ENCODE results near the gene SNX27. TPM values are rescaled to one million over a fixed set of nuclear protein-coding genes. Genes with fewer than 3 reads are reported as not detected.

The SNX27 gene
- total RNA-seq = 10 to 100 TPM; 13.9 to 38.7 (median 31.0) TPM

DNA sequence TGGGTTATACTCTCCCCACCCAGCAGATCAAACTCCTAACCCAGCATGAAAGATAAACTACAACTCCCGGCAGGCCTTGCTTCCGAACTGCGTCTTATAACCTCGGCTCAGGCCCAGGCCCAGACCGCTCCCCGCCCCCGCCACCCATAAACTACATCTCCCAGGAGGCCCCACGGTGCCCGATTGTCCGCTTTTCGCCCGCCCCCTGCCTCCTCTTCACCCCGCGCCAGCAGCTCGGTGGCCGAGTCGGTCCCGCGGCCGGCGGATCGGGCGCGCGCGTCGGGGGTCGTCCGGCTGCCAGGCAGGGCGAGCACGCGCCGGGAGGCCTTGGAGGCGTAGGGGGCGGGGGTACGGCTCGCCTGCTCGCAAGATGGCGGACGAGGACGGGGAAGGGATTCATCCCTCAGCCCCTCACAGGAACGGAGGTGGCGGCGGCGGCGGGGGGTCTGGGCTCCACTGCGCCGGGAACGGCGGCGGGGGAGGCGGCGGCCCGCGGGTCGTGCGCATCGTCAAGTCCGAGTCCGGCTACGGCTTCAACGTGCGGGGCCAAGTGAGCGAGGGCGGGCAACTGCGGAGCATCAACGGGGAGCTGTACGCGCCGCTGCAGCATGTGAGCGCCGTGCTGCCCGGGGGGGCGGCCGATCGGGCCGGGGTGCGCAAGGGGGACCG is at the start of gene SNX27:
TSS of gene SNX27 (plus strand) at position 219 of the 669 bp plus-strand sequence. CDS start at position 371, 152 bp downstream.
- H3K27ac ChIP-seq = peak within 1 kb of the TSS; percentile 83 to 84
- H3K4me1 ChIP-seq (replicated peaks in 1 of 2) = peaks cover 3 to 8% of the 10 kb centered on the region in 2 donors
- ATAC-seq (replicated peaks in 6 of 8) = peak; percentile 84 to 95 (median 92)
- H3K4me3 ChIP-seq = peak within 1 kb of the TSS; percentile 79 to 98 (median 87)
- WGBS, 10 experiments = 0% methylated on average over 1 to 2 of the region's 79 CpGs; no CpG with 5 or more reads in 8 of the 10 experiments
- in situ Hi-C loops (cut with MboI; ENCODE audit: low pct_unique_long_range_greater_than_20kb in 2 of 9, low sequenced_read_pairs in 9 of 9, unreplicated experiment in 9 of 9) = no loop called here

- no peak overlapping the region for H3K4me3 ChIP-seq
- in situ Hi-C loops (cut with MboI; ENCODE audit: low pct_unique_long_range_greater_than_20kb in 2 of 9, low sequenced_read_pairs in 9 of 9, unreplicated experiment in 9 of 9) = no loop called here
- peaks cover 0 to 8% of the 10 kb centered on the region in 2 donors for H3K4me1 ChIP-seq (replicated peaks in 1 of 2)
- no peak overlapping the region for H3K27ac ChIP-seq
- WGBS, 10 experiments = 71 to 100% (median 100%) methylated on average over 1 of the region's 1 CpG; no CpG with 5 or more reads in 7 of the 10 experiments
- ATAC-seq (replicated peaks in 6 of 8) = no peak
Measured at GRCh38 chr1:151562661-151563060, 49.2 kb upstream of the SNX27 start.

GRCh38 chr1:151563376-151563775 is 48.5 kb upstream of the SNX27 start:
- no peak for ATAC-seq (replicated peaks in 6 of 8)
- H3K27ac ChIP-seq = no peak overlapping the region
- WGBS, 10 experiments = 0 to 93% (median 60%) methylated on average over 1 to 2 of the region's 2 CpGs
- in situ Hi-C loops (cut with MboI; ENCODE audit: low pct_unique_long_range_greater_than_20kb in 2 of 9, low sequenced_read_pairs in 9 of 9, unreplicated experiment in 9 of 9) = no loop called here
- H3K4me3 ChIP-seq = no peak overlapping the region
- peaks cover 0 to 8% of the 10 kb centered on the region in 2 donors for H3K4me1 ChIP-seq (replicated peaks in 1 of 2)

DNA sequence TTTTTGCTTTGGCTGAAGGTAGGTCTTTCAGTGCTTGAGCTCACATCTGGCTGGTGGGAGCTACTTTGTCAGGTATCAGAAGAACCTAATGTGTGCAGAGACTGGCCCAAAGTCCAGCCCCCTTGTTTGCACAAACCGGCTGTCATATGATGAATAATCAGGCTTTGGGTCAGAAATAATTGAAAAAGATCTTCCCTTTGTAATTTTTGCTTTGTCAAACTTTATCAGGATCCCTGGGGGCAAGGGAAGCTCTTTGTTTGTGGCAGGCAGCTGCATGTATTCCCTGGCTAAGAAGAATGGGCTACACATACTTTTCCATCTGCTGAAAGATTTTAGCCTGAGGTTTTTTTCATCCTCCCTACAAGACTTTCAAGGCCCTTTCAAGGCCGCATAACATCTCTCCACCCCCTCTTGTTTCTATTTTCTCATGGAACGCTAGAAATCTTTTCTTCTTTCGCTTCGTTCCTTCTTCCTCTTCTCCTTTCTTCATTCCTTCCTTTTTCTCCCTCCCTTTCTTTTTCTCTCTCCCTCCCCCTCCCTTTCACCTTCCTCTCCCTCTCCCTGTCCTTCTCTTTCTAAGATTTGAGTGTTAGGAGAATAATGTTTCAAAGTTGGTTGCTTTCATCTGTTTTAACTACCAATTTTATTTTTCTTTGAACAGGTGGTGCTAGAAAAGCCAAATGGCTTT is 46.2 kb upstream of the SNX27 start:
- ATAC-seq (replicated peaks in 6 of 8) = peak in 5 of 8 experiments; percentile 23 to 50 (median 43)
- in situ Hi-C loops (cut with MboI; ENCODE audit: low pct_unique_long_range_greater_than_20kb in 2 of 9, low sequenced_read_pairs in 9 of 9, unreplicated experiment in 9 of 9) = no loop called here
- H3K4me3 ChIP-seq = no peak overlapping the region
- no peak overlapping the region for H3K27ac ChIP-seq
- WGBS, 10 experiments = 17 to 82% (median 58%) methylated on average over 1 to 5 of the region's 5 CpGs; no CpG with 5 or more reads in 1 of the 10 experiments
- peaks cover 0 to 8% of the 10 kb centered on the region in 2 donors for H3K4me1 ChIP-seq (replicated peaks in 1 of 2)

DNA sequence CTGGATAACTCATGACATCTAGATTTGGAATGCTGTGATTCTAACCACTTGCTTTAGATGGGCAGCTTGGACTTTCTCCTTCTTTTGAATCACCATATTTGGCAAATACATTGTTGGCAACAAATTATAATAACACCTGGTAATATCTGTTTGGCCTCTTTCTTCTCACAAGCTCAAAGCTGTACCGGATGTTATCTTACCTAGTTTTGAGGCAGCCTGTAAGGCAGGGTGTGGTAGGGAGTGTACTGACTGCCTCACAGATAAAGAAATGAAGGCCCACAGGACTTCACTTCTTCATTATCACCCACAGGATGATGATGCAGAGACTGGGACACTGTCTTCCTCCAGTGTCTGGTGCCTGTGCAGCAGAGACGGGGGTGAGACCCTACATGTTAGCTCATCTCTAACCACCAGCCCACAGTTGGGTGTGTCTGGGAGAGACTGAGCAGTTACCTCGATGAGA is 43.2 kb upstream of the SNX27 start:
- Histone ChIP-seq H3K27ac (no peak overlapping the region), H3K4me1 (replicated peaks in 1 of 2) (peaks cover 0 to 8% of the 10 kb centered on the region in 2 donors), H3K4me3 (no peak overlapping the region)
- in situ Hi-C loops (cut with MboI; ENCODE audit: low pct_unique_long_range_greater_than_20kb in 2 of 9, low sequenced_read_pairs in 9 of 9, unreplicated experiment in 9 of 9) = no loop called here
- ATAC-seq (replicated peaks in 6 of 8) = peak in 1 of 8 experiments; percentile 17
- 57 to 100% (median 83%) methylated on average over 1 to 2 of the region's 3 CpGs; no CpG with 5 or more reads in 3 of the 10 experiments for WGBS, 10 experiments

GRCh38 chr1:151570819-151571218 is 41.0 kb upstream of the SNX27 start:
- in situ Hi-C loops (cut with MboI; ENCODE audit: low pct_unique_long_range_greater_than_20kb in 2 of 9, low sequenced_read_pairs in 9 of 9, unreplicated experiment in 9 of 9) = no loop called here
- WGBS, 10 experiments = 100% methylated on average over 1 of the region's 1 CpG; no CpG with 5 or more reads in 6 of the 10 experiments
- Histone ChIP-seq H3K4me1 (replicated peaks in 1 of 2) (no peaks in the 10 kb centered on the region), H3K4me3 (no peak overlapping the region), H3K27ac (no peak overlapping the region)
- no peak for ATAC-seq (replicated peaks in 6 of 8)

DNA sequence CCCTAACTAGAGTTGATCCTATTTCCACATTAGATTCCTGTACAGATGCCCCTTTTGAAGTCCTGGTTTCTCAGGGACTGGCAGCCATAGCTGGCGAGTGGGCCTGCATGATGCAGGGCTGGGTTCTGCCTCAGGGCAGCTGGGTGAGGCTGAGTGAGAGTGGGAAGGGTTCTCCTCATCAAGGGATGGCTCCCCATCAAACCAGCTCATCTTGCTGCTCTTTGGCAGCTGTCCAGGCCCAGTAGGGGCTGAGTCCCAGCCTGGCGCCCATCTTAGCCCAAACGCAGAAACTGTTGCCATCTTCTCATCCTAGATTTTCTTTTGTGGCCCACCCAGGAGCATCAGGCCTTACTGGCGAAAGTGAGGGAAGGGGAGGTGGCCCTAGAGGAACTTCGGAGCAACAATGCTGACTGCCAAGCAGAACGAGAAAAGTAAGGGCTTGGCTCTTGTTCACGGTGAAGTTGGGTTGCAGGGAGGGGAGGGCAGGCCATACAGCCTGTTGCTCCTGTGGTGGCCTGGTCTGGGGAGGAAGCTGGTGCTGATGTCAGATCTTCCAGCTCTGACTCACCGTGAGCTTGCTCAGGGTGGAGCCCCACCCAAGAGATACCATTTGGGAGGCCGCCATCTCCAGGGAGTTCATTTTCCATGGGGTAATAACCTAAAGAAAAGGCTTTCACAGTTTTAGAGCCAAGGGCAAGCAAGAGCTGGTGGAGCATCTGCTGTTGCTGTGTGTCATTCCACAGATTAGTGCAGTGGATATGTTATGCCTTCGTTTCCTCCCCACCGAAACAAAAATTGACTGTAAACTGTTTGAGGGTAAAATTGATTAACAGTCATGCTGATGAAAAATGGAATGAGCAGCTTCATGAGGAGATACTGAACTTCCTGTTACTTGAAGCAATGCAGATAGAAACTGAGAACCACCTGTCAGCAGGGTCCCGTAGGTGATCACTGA is 37.0 kb upstream of the SNX27 start:
- Histone ChIP-seq H3K27ac (no peak overlapping the region), H3K4me3 (no peak overlapping the region), H3K4me1 (replicated peaks in 1 of 2) (no peaks in the 10 kb centered on the region)
- 48 to 100% (median 93%) methylated on average over 2 to 12 of the region's 12 CpGs; no CpG with 5 or more reads in 2 of the 10 experiments for WGBS, 10 experiments
- peak in 3 of 8 experiments; percentile 58 to 100 (median 99) for ATAC-seq (replicated peaks in 6 of 8)
- in situ Hi-C loops (cut with MboI; ENCODE audit: low pct_unique_long_range_greater_than_20kb in 2 of 9, low sequenced_read_pairs in 9 of 9, unreplicated experiment in 9 of 9) = loop anchor here in 1 of 9 experiments (25.0 kb wide), 1 partner anchor 162 kb away; no protein-coding TSS in a partner anchor

DNA sequence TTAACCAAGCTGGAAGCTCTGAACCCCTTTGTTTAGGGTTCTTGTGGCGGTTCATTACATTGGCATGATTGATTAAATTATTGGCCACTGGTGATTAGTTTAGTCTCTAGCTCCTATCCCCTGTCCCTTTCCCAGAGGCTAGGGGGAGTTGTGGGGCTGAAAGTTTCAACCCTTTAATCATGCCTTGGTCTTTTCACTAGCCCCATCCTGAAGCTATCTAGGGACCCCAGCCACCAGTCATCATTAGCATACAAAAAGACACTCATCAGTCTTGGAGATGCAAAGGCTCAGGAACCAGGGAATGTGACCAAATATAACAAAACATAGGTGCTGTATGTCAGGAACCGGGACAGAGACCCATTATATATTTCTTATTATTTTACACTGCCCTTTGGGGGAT is 34.7 kb upstream of the SNX27 start:
- H3K27ac ChIP-seq = no peak overlapping the region
- 71 to 100% (median 80%) methylated on average over 1 to 2 of the region's 2 CpGs; no CpG with 5 or more reads in 4 of the 10 experiments for WGBS, 10 experiments
- H3K4me1 ChIP-seq (replicated peaks in 1 of 2) = no peaks in the 10 kb centered on the region
- in situ Hi-C loops (cut with MboI; ENCODE audit: low pct_unique_long_range_greater_than_20kb in 2 of 9, low sequenced_read_pairs in 9 of 9, unreplicated experiment in 9 of 9) = loop anchor here in 1 of 9 experiments (25.0 kb wide), 1 partner anchor 160 kb away; no protein-coding TSS in a partner anchor
- ATAC-seq (replicated peaks in 6 of 8) = no peak
- no peak overlapping the region for H3K4me3 ChIP-seq

- no peak overlapping the region for H3K4me3 ChIP-seq
- 100% methylated on average over 1 of the region's 1 CpG; no CpG with 5 or more reads in 3 of the 10 experiments for WGBS, 10 experiments
Measured at GRCh38 chr1:151578941-151579340, 32.9 kb upstream of the SNX27 start.

DNA sequence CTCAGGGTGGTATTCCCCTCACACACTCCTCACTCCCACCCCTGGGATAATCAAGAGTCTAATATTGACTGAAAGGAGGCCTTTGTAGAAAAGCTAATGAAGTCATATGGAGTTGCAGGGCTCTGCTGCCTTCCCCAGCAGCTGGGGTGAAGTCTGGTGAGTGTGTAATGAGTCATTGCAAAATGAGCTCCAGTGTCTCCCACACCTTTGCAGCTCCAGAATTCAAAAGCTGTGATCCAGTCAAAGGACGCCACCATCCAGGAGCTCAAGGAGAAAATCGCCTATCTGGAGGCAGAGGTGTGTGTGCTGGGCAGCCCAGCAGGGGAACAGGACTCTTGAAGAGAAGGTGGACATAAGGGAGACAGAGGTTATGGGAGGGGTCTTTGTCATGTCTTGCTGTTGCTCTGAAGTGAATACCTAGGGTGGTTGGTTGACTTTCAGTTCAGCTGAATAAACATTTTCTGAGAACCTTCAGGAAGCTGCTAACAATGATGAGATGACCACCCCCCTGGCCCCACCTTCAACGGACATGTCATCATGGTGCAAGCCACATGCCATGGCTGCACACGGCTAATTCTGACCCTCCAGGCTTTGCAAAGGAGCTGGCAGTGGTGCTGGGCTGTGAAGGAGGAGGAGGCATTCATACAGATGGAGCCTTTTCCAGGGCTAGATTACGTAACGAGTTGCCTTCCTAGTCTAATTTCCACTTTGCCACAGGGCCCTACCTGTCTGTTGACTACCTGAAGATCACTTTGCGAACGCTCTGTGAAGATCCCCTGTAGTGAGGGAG is 32.2 kb upstream of the SNX27 start:
- Histone ChIP-seq H3K4me3 (no peak overlapping the region), H3K4me1 (replicated peaks in 1 of 2) (no peaks in the 10 kb centered on the region), H3K27ac (no peak overlapping the region)
- peak in 2 of 8 experiments; percentile 17 to 22 for ATAC-seq (replicated peaks in 6 of 8)
- 56 to 100% (median 78%) methylated on average over 1 to 6 of the region's 8 CpGs; no CpG with 5 or more reads in 2 of the 10 experiments for WGBS, 10 experiments
- in situ Hi-C loops (cut with MboI; ENCODE audit: low pct_unique_long_range_greater_than_20kb in 2 of 9, low sequenced_read_pairs in 9 of 9, unreplicated experiment in 9 of 9) = loop anchor here in 1 of 9 experiments (25.0 kb wide), 1 partner anchor 158 kb away; no protein-coding TSS in a partner anchor

More at GRCh38 chr1:151578941-151579340, 32.9 kb upstream of the SNX27 start:
- no peak overlapping the region for H3K27ac ChIP-seq
- in situ Hi-C loops (cut with MboI; ENCODE audit: low pct_unique_long_range_greater_than_20kb in 2 of 9, low sequenced_read_pairs in 9 of 9, unreplicated experiment in 9 of 9) = loop anchor here in 1 of 9 experiments (25.0 kb wide), 1 partner anchor 158 kb away; no protein-coding TSS in a partner anchor
- no peak for ATAC-seq (replicated peaks in 6 of 8)
- H3K4me1 ChIP-seq (replicated peaks in 1 of 2) = no peaks in the 10 kb centered on the region

DNA sequence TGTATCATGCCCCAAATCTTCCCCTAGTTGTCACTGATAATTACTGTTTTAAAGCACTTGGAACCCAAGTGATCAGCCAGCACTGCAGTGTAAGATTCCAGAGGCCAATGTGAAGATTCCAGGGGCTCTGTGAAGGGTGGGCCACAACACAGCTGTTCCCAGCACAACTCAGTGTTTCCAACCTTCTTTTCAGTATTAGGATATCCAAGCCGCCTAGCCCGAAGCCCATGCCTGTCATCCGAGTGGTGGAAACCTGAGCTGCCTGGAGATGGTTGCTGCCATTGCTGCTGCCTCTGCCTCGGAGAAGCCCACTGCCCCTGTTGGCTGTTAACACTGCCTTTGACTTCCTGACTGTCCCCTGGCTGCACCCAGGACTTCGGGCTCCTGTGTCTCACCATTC is 30.4 kb upstream of the SNX27 start:
- no peak overlapping the region for H3K4me3 ChIP-seq
- no peaks in the 10 kb centered on the region for H3K4me1 ChIP-seq (replicated peaks in 1 of 2)
- no peak overlapping the region for H3K27ac ChIP-seq
- in situ Hi-C loops (cut with MboI; ENCODE audit: low pct_unique_long_range_greater_than_20kb in 2 of 9, low sequenced_read_pairs in 9 of 9, unreplicated experiment in 9 of 9) = loop anchor here in 1 of 9 experiments (25.0 kb wide), 1 partner anchor 156 kb away; no protein-coding TSS in a partner anchor
- ATAC-seq (replicated peaks in 6 of 8) = no peak
- WGBS, 10 experiments = 67 to 100% (median 91%) methylated on average over 1 to 5 of the region's 5 CpGs; no CpG with 5 or more reads in 6 of the 10 experiments
